HCT116 (cell line): ENCODE data around the gene DOCK2. TPM values are rescaled to one million over a fixed set of nuclear protein-coding genes. Genes with fewer than 3 reads are reported as not detected.

Source experiments
- ATAC-seq: fragments of 200-7000 bp; cut with Tn5 transposase; 2 replicates; pipeline ENCODE4 v1.9.1; 2020; ENCODE audit warnings: mild to moderate bottlenecking, moderate library complexity
- BruUV-seq: library from RNA; stranded (reverse); fragments of 400-500 nt; replicated peaks from 2 replicates; lab custom pipeline; 2021; lab: Mats Ljungman, UMichigan
- CTCF ChIA-PET: fragments of 300-600 bp; sonication (Branson Sonifier 250); formaldehyde crosslinking; loops from one replicate; lab custom pipeline; 2021; ENCODE audit warnings: antibody characterized with exemption; lab: Charles Lee
- POLR2A ChIA-PET: fragments of 300-600, 350-600 bp; sonication (Branson Sonifier 250); formaldehyde crosslinking; loops from one replicate; lab custom pipeline; 2021; ENCODE audit warnings: antibody characterized with exemption; lab: Charles Lee
- RAD21 ChIA-PET, 2 experiments: fragments of 300-600 bp; sonication (Branson Sonifier 250); formaldehyde crosslinking; loops; one replicate each; lab custom pipeline; 2023; ENCODE audit warnings: low total read pairs in 2 of 2; ENCODE audit not compliant: uncharacterized antibody in 2 of 2, unreplicated experiment in 2 of 2, low non-redundant PET in 1 of 2; lab: Charles Lee
- DNase-seq: peaks from one replicate; pipeline ENCODE4 v3.0.0-alpha.2; 2010; ENCODE audit warnings: low read depth, low spot score
- H2AFZ ChIP-seq: fragments of 200-600 bp; shearing (Covaris generic), sonication (generic); 2 replicates; pipeline ENCODE4 v1.6.1; 2017; ENCODE audit warnings: low read depth, mixed run types, mixed read lengths, antibody characterized with exemption, low read length; ENCODE audit not compliant: poor library complexity, severe bottlenecking
- H3K27ac ChIP-seq: 2 replicates; pipeline ENCODE4 v1.5.1; 2012; ENCODE audit warnings: low read depth, low read length
- H3K27me3 ChIP-seq: fragments of 200-600 bp; sonication (generic); 2 replicates; pipeline ENCODE4 v1.6.1; 2016; ENCODE audit warnings: mixed run types, low read length, mixed read lengths; ENCODE audit not compliant: insufficient read depth
- H3K36me3 ChIP-seq, 2 experiments: fragments of 200-500 bp in 1 of 2; fragments of 200-600 bp in 1 of 2; sonication (Bioruptor generic) in 1 of 2; sonication (generic) in 1 of 2; 2 replicates each; pipeline versions ENCODE4 v1.5.1 to v1.6.1; 2014 to 2016; ENCODE audit warnings: low read length in 2 of 2, inconsistent platforms in 1 of 2, mixed read lengths in 1 of 2, mixed run types in 1 of 2; ENCODE audit not compliant: insufficient read depth in 2 of 2, control insufficient read depth in 1 of 2
- H3K4me1 ChIP-seq, 2 experiments: fragments of 200-600 bp in 1 of 2; sonication (generic) in 1 of 2; 2 replicates each; pipeline versions ENCODE4 v1.5.1 to v1.6.1; 2012 to 2017; ENCODE audit warnings: low read length in 2 of 2, inconsistent platforms in 1 of 2, mild to moderate bottlenecking in 1 of 2, mixed read lengths in 1 of 2, mixed run types in 1 of 2, moderate library complexity in 1 of 2; ENCODE audit not compliant: insufficient read depth in 2 of 2, control insufficient read depth in 1 of 2
- H3K4me2 ChIP-seq: fragments of 200-600 bp; sonication (generic); 2 replicates; pipeline ENCODE4 v1.6.1; 2017; ENCODE audit warnings: mixed run types, low read length, mixed read lengths
- H3K4me3 ChIP-seq, 2 experiments: fragments of 200-600 bp in 1 of 2; sonication (generic) in 1 of 2; replicated peaks in 1 of 2; 2 replicates each; pipeline ENCODE4 v1.5.1; 2011 to 2016; ENCODE audit warnings: low read length in 2 of 2, control low read depth in 1 of 2, low read depth in 1 of 2, mild to moderate bottlenecking in 1 of 2, mixed read lengths in 1 of 2, mixed run types in 1 of 2
- H3K79me2 ChIP-seq: fragments of 200-600 bp; sonication (generic); 2 replicates; pipeline ENCODE4 v1.6.1; 2017; ENCODE audit warnings: mild to moderate bottlenecking, mixed run types, low read length, moderate library complexity, mixed read lengths; ENCODE audit not compliant: insufficient read depth
- H3K9ac ChIP-seq: fragments of 200-600 bp; sonication (generic); 2 replicates; pipeline ENCODE4 v1.6.1; 2016; ENCODE audit warnings: low read length, mixed read lengths
- H3K9me2 ChIP-seq: fragments of 200-600 bp; sonication (generic), shearing (Covaris generic); 2 replicates; pipeline ENCODE4 v1.6.1; 2017; ENCODE audit warnings: mixed run types, mild to moderate bottlenecking, moderate library complexity; ENCODE audit not compliant: insufficient read depth
- H3K9me3 ChIP-seq, 2 experiments: fragments of 200-500 bp in 1 of 2; fragments of 200-600 bp in 1 of 2; sonication (Bioruptor generic) in 1 of 2; sonication (generic) in 1 of 2; 2 replicates each; pipeline ENCODE4 v1.6.1; 2014 to 2017; ENCODE audit warnings: low read length in 2 of 2, mixed read lengths in 2 of 2, inconsistent platforms in 1 of 2, low read depth in 1 of 2, mild to moderate bottlenecking in 1 of 2, mixed run types in 1 of 2, moderate library complexity in 1 of 2; ENCODE audit not compliant: control insufficient read depth in 1 of 2, insufficient read depth in 1 of 2
- H4K20me1 ChIP-seq: fragments of 200-600 bp; sonication (generic), shearing (Covaris generic); 2 replicates; pipeline ENCODE4 v1.6.1; 2017; ENCODE audit warnings: mixed run types, mild to moderate bottlenecking, moderate library complexity; ENCODE audit not compliant: insufficient read depth
- ATF3 ChIP-seq: IDR thresholded peaks from 2 replicates; pipeline ENCODE4 v1.6.1; 2012
- CBX3 ChIP-seq: IDR thresholded peaks from 2 replicates; pipeline ENCODE4 v1.6.1; 2012; ENCODE audit warnings: low read depth
- CTCF ChIP-seq, 3 experiments: fragments of 200-600 bp in 1 of 3; sonication (generic) in 1 of 3; IDR thresholded peaks in 2 of 3; conservative IDR thresholded peaks in 1 of 3; 2 replicates each; pipeline ENCODE4 v1.5.1; 2012 to 2017; ENCODE audit warnings: low read depth in 2 of 3, low read length in 2 of 3, antibody characterized with exemption in 1 of 3, borderline replicate concordance in 1 of 3, control low read depth in 1 of 3, mild to moderate bottlenecking in 1 of 3, mixed read lengths in 1 of 3, mixed run types in 1 of 3, moderate library complexity in 1 of 3; ENCODE audit not compliant: insufficient read depth in 1 of 3
- EGR1 ChIP-seq: IDR thresholded peaks from 2 replicates; pipeline ENCODE4 v1.6.1; 2012; ENCODE audit warnings: low read depth
- EZH2 ChIP-seq: fragments of 200-600 bp; sonication (generic); IDR thresholded peaks from 2 replicates; pipeline ENCODE4 v1.6.1; 2017; ENCODE audit warnings: antibody characterized with exemption, mixed run types
- JUND ChIP-seq: IDR thresholded peaks from 2 replicates; pipeline ENCODE4 v1.6.1; 2012
- POLR2AphosphoS5 ChIP-seq: IDR thresholded peaks from 2 replicates; pipeline ENCODE4 v1.6.1; 2011; ENCODE audit warnings: mild to moderate bottlenecking, low read depth, low read length, moderate library complexity
- RAD21 ChIP-seq: IDR thresholded peaks from 2 replicates; pipeline ENCODE4 v1.6.1; 2012; ENCODE audit warnings: low read depth, mild to moderate bottlenecking
- YY1 ChIP-seq: IDR thresholded peaks from 2 replicates; pipeline ENCODE4 v1.6.1; 2011; ENCODE audit warnings: low read length, low read depth, moderate library complexity, mild to moderate bottlenecking; ENCODE audit not compliant: insufficient replicate concordance; ENCODE audit errors: extremely low read depth
- ZNF274 ChIP-seq: fragments of 200-500 bp; sonication (Bioruptor generic); IDR thresholded peaks from 2 replicates; pipeline ENCODE4 v1.6.1; 2014; ENCODE audit warnings: mild to moderate bottlenecking, low read depth, low read length, inconsistent platforms
- intact Hi-C: fragments of 100-400 bp; cut with micrococcal nuclease; formaldehyde crosslinking; loops from 2 replicates; pipeline ENCODE4 v1.10.0; 2022
- total RNA-seq: library from RNA; stranded (reverse); gene quantifications from one replicate; pipeline ENCODE4 v1.2.1, GENCODE V29; 2021; ENCODE audit not compliant: unreplicated experiment
- TF ChIP-seq, protein P1 (sequence below): IDR thresholded peaks from 2 replicates; pipeline ENCODE4 v1.6.1; 2012

The DOCK2 gene
- total RNA-seq, 1 experiment from 2014 or later, result 0.89 TPM

GRCh38 chr5:169920474-169920873 lies 283.4 kb downstream of the DOCK2 start:
- Histone ChIP-seq H3K4me2 (no peak overlapping the region), H3K27me3 (peaks cover 13% of the 10 kb centered on the region), H3K9me3 (no peaks in the 10 kb centered on the region), H3K9me2 (no peaks in the 10 kb centered on the region), H2AFZ (no peak overlapping the region), H4K20me1 (no peaks in the 10 kb centered on the region), H3K9ac (no peak overlapping the region), H3K79me2 (no peaks in the 10 kb centered on the region), H3K27ac (no peak overlapping the region), H3K4me1 (no peaks in the 10 kb centered on the region)
- ChIA-PET POLR2A (no interaction called here), CTCF (no interaction called here), RAD21 (no interaction called here)
- intact Hi-C loops, result no loop called here
- no TSS peak for BruUV-seq
- no peak for ATAC-seq
- no peak for TF ChIP-seq YY1
- TF ChIP-seq, protein P1, sequence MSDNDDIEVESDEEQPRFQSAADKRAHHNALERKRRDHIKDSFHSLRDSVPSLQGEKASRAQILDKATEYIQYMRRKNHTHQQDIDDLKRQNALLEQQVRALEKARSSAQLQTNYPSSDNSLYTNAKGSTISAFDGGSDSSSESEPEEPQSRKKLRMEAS, result no peak
- TF ChIP-seq CTCF (IDR thresholded peaks at IDR 0.05 in 2 of 3, conservative IDR thresholded peaks at IDR 0.05 in 1 of 3; ENCODE audit: borderline replicate concordance in 1 of 3, insufficient read depth in 1 of 3, low read depth in 2 of 3, low read length in 2 of 3), result no peak
- TF ChIP-seq EGR1, result no peak
- TF ChIP-seq RAD21, result no peak
- no peak for TF ChIP-seq JUND
- TF ChIP-seq CBX3, result no peak
- no peak for TF ChIP-seq ATF3
- TF ChIP-seq POLR2AphosphoS5, result no peak
- no peak for TF ChIP-seq EZH2
- no peak for TF ChIP-seq ZNF274
- TF ChIP-seq, all 23 proteins: peak for 0
- DNase-seq, result no peak
- Histone ChIP-seq H3K36me3 (no peaks in the 10 kb centered on the region), H3K4me3 (no peak overlapping the region)
